Neutrophil (primary cell): ENCODE results near the gene POU3F1.

ENCODE experiments used
- H3K27ac ChIP-seq: fragments of 200-600 bp; sonication (generic); 2 replicates; pipeline ENCODE4 v1.5.1; 2016; ENCODE audit warnings: mild to moderate bottlenecking, moderate library complexity
- H3K27me3 ChIP-seq: fragments of 200-600 bp; sonication (generic); 2 replicates; pipeline ENCODE4 v1.6.0; 2016; ENCODE audit warnings: mild to moderate bottlenecking
- H3K36me3 ChIP-seq: fragments of 200-600 bp; sonication (generic); 2 replicates; pipeline ENCODE4 v1.5.1; 2017
- H3K4me1 ChIP-seq, 2 experiments: fragments of 200-600 bp in 1 of 2; sonication (generic) in 1 of 2; 1 replicate in 1 of 2; 2 replicates in 1 of 2; pipeline versions ENCODE4 v1.5.1 to v1.6.1; 2013 to 2016; ENCODE audit warnings: low read depth in 1 of 2, low read length in 1 of 2, mild to moderate bottlenecking in 1 of 2, moderate library complexity in 1 of 2; ENCODE audit not compliant: control insufficient read depth in 1 of 2, insufficient read depth in 1 of 2
- H3K4me3 ChIP-seq, 2 experiments: fragments of 200-600 bp in 1 of 2; sonication (generic) in 1 of 2; 1 replicate in 1 of 2; 2 replicates in 1 of 2; pipeline ENCODE4 v1.5.1; 2013 to 2016; ENCODE audit warnings: low read depth in 1 of 2, low read length in 1 of 2, mild to moderate bottlenecking in 1 of 2, moderate library complexity in 1 of 2
- H3K9me3 ChIP-seq: fragments of 200-600 bp; sonication (generic); 2 replicates; pipeline ENCODE4 v1.5.1; 2016
- TF ChIP-seq, protein P1 (sequence below): fragments of 200-600 bp; sonication (generic); IDR thresholded peaks from 2 replicates; pipeline ENCODE4 v1.5.1; 2016; ENCODE audit warnings: antibody characterized with exemption

The POU3F1 gene

DNA sequence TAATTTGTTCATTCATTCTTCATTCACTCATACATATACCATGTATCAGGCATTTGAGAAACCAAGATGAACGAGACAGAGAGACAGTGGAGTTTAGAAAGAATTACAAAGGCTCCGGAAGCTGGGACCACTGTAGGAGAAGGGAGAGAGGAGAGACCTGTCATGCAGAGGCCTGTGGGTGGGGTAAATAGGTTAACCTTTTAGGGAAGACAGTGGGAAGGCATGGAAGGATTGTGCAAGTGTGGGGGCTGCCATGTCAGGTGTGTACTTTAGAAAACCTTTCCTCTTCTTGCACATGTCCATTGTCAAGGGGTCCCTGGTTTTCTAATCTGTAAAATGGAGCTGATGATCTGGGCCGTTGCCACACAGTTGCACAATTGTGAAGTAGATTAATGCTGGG lies 44.2 kb upstream of the POU3F1 start:
- peaks cover 59% of the 10 kb centered on the region for H3K27me3 ChIP-seq
- peaks cover 5 to 7% of the 10 kb centered on the region in 2 experiments for H3K4me1 ChIP-seq
- TF ChIP-seq, protein P1, sequence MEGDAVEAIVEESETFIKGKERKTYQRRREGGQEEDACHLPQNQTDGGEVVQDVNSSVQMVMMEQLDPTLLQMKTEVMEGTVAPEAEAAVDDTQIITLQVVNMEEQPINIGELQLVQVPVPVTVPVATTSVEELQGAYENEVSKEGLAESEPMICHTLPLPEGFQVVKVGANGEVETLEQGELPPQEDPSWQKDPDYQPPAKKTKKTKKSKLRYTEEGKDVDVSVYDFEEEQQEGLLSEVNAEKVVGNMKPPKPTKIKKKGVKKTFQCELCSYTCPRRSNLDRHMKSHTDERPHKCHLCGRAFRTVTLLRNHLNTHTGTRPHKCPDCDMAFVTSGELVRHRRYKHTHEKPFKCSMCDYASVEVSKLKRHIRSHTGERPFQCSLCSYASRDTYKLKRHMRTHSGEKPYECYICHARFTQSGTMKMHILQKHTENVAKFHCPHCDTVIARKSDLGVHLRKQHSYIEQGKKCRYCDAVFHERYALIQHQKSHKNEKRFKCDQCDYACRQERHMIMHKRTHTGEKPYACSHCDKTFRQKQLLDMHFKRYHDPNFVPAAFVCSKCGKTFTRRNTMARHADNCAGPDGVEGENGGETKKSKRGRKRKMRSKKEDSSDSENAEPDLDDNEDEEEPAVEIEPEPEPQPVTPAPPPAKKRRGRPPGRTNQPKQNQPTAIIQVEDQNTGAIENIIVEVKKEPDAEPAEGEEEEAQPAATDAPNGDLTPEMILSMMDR = no peak
- H3K27ac ChIP-seq = no peak overlapping the region
- no peaks in the 10 kb centered on the region for H3K36me3 ChIP-seq
- no peak overlapping the region for H3K4me3 ChIP-seq
- no peaks in the 10 kb centered on the region for H3K9me3 ChIP-seq

GRCh38 chr1:38089712-38090360 lies 43.2 kb upstream of the POU3F1 start:
- Histone ChIP-seq H3K27me3 (peaks cover 49% of the 10 kb centered on the region), H3K9me3 (no peaks in the 10 kb centered on the region), H3K4me1 (peaks cover 5 to 7% of the 10 kb centered on the region in 2 experiments), H3K27ac (no peak overlapping the region), H3K4me3 (no peak overlapping the region), H3K36me3 (no peaks in the 10 kb centered on the region)
- TF ChIP-seq, protein P1 = no peak

- Histone ChIP-seq H3K27me3 (peaks cover 39% of the 10 kb centered on the region), H3K4me1 (peaks cover 5 to 7% of the 10 kb centered on the region in 2 experiments), H3K27ac (no peak overlapping the region), H3K36me3 (no peaks in the 10 kb centered on the region), H3K9me3 (no peaks in the 10 kb centered on the region), H3K4me3 (no peak overlapping the region)
- TF ChIP-seq, protein P1 = no peak
Observed at GRCh38 chr1:38088791-38089190, 42.2 kb upstream of the POU3F1 start.

DNA sequence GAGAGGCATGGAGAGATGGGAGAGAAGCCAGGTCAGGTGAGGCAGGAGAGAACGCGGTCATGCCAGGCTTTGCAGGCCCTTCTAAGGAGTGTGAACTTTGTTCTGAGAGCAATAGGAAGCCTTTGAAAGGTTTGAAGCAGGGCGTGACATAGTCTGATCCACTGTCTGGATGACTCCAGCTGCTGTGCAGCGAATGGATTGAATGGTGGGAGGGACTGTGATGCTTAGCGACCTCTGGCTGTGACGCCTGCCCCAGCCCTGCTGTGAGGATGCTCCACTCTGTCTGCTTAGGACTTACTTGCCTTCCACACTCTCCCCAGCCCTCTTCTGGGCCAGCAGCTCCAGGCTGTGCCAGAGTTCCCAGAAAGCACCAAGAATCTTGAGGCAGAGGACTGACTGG lies 41.8 kb upstream of the POU3F1 start:
- TF ChIP-seq, protein P1 = no peak
- no peaks in the 10 kb centered on the region for H3K36me3 ChIP-seq
- no peak overlapping the region for H3K27ac ChIP-seq
- H3K9me3 ChIP-seq = no peaks in the 10 kb centered on the region
- H3K4me3 ChIP-seq = no peak overlapping the region
- H3K4me1 ChIP-seq = peaks cover 3 to 7% of the 10 kb centered on the region in 2 experiments
- peaks cover 34% of the 10 kb centered on the region for H3K27me3 ChIP-seq

DNA sequence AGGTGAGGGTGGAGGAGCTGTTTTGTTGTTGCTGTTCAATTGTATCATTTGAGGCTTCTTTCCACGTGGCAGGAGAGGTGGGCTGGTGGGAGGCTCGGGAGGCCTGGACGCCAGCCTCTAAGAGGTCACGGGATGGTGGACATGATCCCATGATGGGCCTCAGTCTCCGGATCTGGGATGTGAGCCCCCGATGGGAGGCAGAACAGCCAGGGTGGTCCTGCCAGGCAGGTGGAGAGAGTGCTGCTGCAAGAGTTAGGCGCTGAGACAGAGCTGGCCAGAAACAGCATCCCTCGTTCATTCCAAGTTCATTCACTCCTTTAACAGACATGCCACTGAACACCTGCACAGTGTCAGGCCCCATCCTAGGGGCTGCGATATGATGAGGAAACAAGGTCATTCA lies 41.1 kb upstream of the POU3F1 start:
- H3K36me3 ChIP-seq = no peaks in the 10 kb centered on the region
- H3K27me3 ChIP-seq = peaks cover 27% of the 10 kb centered on the region
- H3K4me3 ChIP-seq = no peak overlapping the region
- peaks cover 0 to 6% of the 10 kb centered on the region in 2 experiments for H3K4me1 ChIP-seq
- H3K9me3 ChIP-seq = no peaks in the 10 kb centered on the region
- H3K27ac ChIP-seq = no peak overlapping the region
- TF ChIP-seq, protein P1 = no peak
